Measurements from ENCODE around the gene COPS7A. TPM values are rescaled to one million over a fixed set of nuclear protein-coding genes. Genes with fewer than 3 reads are reported as not detected.

Gene COPS7A
- total and polyA plus RNA-seq, 2 donors (not counting 1 experiment from before 2014, with no cell fraction given), result 28.3 to 46.0 TPM

GRCh38 chr12:6698352-6699046 lies 25.3 kb upstream of the COPS7A start:
- POLR2A ChIA-PET, result interaction anchor here (0.6 to 0.7 kb wide), 4 partner anchors 9 to 571 kb away, joined by 3 to 5 read pairs (median 4); no protein-coding TSS in a partner anchor
- Histone ChIP-seq H2AFZ (ENCODE audit: insufficient read depth, low read depth, low read length, poor library complexity, severe bottlenecking) (no peak overlapping the region), H3K9me3 (ENCODE audit: control extremely low read depth in 1 of 3, control insufficient read depth in 2 of 3, insufficient read depth in 1 of 3, low read length in 2 of 3) (peaks cover 0 to 3% (median 0%) of the 10 kb centered on the region in 3 donors), H3K27me3 (replicated peaks in 1 of 4; ENCODE audit: control extremely low read depth in 1 of 4, control insufficient read depth in 3 of 4, insufficient read depth in 4 of 4, low read length in 3 of 4) (peaks cover 4 to 24% (median 18%) of the 10 kb centered on the region in 4 experiments), H3K79me2 (ENCODE audit: control insufficient read depth, insufficient read depth, low read length) (peaks cover 2% of the 10 kb centered on the region), H3K4me3 (ENCODE audit: control extremely low read depth in 1 of 5, extremely low read depth in 1 of 5, insufficient read depth in 1 of 5, low read depth in 2 of 5, low read length in 4 of 5) (no peak overlapping the region), H3K4me2 (replicated peaks; ENCODE audit: low read depth, low read length, poor library complexity, severe bottlenecking) (peak overlapping the region; percentile 69), H3K36me3 (replicated peaks in 1 of 2; ENCODE audit: control extremely low read depth in 1 of 2, control insufficient read depth in 1 of 2, extremely low read depth in 1 of 2, insufficient read depth in 2 of 2, low read length in 1 of 2) (no peaks in the 10 kb centered on the region), H3K27ac (ENCODE audit: low read length in 2 of 2) (no peak overlapping the region), H4K20me1 (ENCODE audit: control insufficient read depth, insufficient read depth, low read length, poor library complexity, severe bottlenecking) (no peaks in the 10 kb centered on the region), H3K9ac (ENCODE audit: low read length) (no peak overlapping the region), H3K4me1 (ENCODE audit: control insufficient read depth in 2 of 2, insufficient read depth in 2 of 2, low read length in 2 of 2) (peaks cover 51 to 55% of the 10 kb centered on the region in 2 donors)
- WGBS (ENCODE audit: insufficient coverage), result 82% methylated on average over 6 of the region's 8 CpGs
- no peak for DNase-seq
- H3K9me3 Mint-ChIP-seq (ENCODE audit: insufficient read depth), result no peaks in the 10 kb centered on the region
- intact Hi-C loops (cut with micrococcal nuclease), result no loop called here
- peaks cover 20% of the 10 kb centered on the region for H3K27me3 Mint-ChIP-seq
- H3K4me3 Mint-ChIP-seq, result peak overlapping the region; percentile 48
- CTCF ChIA-PET, result interaction anchor here (1.0 to 2.5 kb wide), 8 partner anchors 8 to 145 kb away, joined by 3 to 7 read pairs (median 5); partner anchors contain the start of gene ZNF384
- no peak for ATAC-seq (ENCODE audit: low read depth)
- no peak for TF ChIP-seq EZH2 (IDR thresholded peaks at IDR 0.05; ENCODE audit: borderline replicate concordance, insufficient read depth, low read depth, low read length, poor library complexity, severe bottlenecking)
- TF ChIP-seq, protein P1, sequence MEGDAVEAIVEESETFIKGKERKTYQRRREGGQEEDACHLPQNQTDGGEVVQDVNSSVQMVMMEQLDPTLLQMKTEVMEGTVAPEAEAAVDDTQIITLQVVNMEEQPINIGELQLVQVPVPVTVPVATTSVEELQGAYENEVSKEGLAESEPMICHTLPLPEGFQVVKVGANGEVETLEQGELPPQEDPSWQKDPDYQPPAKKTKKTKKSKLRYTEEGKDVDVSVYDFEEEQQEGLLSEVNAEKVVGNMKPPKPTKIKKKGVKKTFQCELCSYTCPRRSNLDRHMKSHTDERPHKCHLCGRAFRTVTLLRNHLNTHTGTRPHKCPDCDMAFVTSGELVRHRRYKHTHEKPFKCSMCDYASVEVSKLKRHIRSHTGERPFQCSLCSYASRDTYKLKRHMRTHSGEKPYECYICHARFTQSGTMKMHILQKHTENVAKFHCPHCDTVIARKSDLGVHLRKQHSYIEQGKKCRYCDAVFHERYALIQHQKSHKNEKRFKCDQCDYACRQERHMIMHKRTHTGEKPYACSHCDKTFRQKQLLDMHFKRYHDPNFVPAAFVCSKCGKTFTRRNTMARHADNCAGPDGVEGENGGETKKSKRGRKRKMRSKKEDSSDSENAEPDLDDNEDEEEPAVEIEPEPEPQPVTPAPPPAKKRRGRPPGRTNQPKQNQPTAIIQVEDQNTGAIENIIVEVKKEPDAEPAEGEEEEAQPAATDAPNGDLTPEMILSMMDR (IDR thresholded peaks at IDR 0.05), result no peak
- H3K27ac Mint-ChIP-seq, result peak overlapping the region; percentile 83
- peaks cover 60% of the 10 kb centered on the region for H3K4me1 Mint-ChIP-seq

Data from B cell (primary cell).